HepG2 (cell line): ENCODE results near the gene TAS2R40.

Experiments used
- BHLHE40 ChIP-seq: IDR thresholded peaks from 2 replicates; pipeline ENCODE4 v1.6.1; 2011; ENCODE audit warnings: low read length, improper control_type of control experiment
- CTCF ChIP-seq: sonication (generic); formaldehyde crosslinking; IDR thresholded peaks from 2 replicates; pipeline ENCODE4 v1.5.0; 2020; ENCODE audit warnings: mild to moderate bottlenecking, missing genetic modification reagents, moderate library complexity
- ZFX ChIP-seq: sonication (generic); formaldehyde crosslinking; IDR thresholded peaks from 2 replicates; pipeline ENCODE4 v1.4.0; 2020; ENCODE audit warnings: mild to moderate bottlenecking, low read depth, missing genetic modification reagents, moderate library complexity
- ZNF362 ChIP-seq: sonication (generic); formaldehyde crosslinking; IDR thresholded peaks from 2 replicates; pipeline ENCODE4 v1.4.0; 2020; ENCODE audit warnings: missing genetic modification reagents, mild to moderate bottlenecking, borderline replicate concordance

GRCh38 chr7:143202161-143202560, 19.7 kb upstream of the TAS2R40 start:
- no peak for TF ChIP-seq CTCF (CRISPR knock-in tag)
- TF ChIP-seq BHLHE40, result no peak
- TF ChIP-seq ZNF362 (CRISPR knock-in tag), result no peak
- no peak for TF ChIP-seq ZFX (CRISPR knock-in tag)
